ENCODE measurements around the gene TLR9.

The TLR9 gene

GRCh38 chr3:52208556-52208955, 16.9 kb downstream of the TLR9 start:
- no peaks in the 10 kb centered on the region for H3K4me1 ChIP-seq (ENCODE audit: insufficient read depth, low read length)
- H3K9ac ChIP-seq (ENCODE audit: low read length), result no peak overlapping the region
- H3K36me3 ChIP-seq (ENCODE audit: insufficient read depth, low read length), result peaks cover 94% of the 10 kb centered on the region
- no peak overlapping the region for H3K4me3 ChIP-seq (ENCODE audit: low read depth in 1 of 2, low read length in 2 of 2)
- no peak overlapping the region for H3K27ac ChIP-seq (ENCODE audit: low read depth, low read length)
- H3K9me3 ChIP-seq (ENCODE audit: low read length), result no peaks in the 10 kb centered on the region
- H3K27me3 ChIP-seq (ENCODE audit: control insufficient read depth in 1 of 2, insufficient read depth in 2 of 2, low read length in 2 of 2), result no peaks in the 10 kb centered on the region

GRCh38 chr3:52205727-52206372, 19.6 kb downstream of the TLR9 start:
- Histone ChIP-seq H3K9me3 (ENCODE audit: low read length) (no peaks in the 10 kb centered on the region), H3K9ac (ENCODE audit: low read length) (no peak overlapping the region), H3K27ac (ENCODE audit: low read depth, low read length) (no peak overlapping the region), H3K27me3 (ENCODE audit: control insufficient read depth in 1 of 2, insufficient read depth in 2 of 2, low read length in 2 of 2) (no peaks in the 10 kb centered on the region), H3K4me3 (ENCODE audit: low read depth in 1 of 2, low read length in 2 of 2) (no peak overlapping the region), H3K4me1 (ENCODE audit: insufficient read depth, low read length) (no peaks in the 10 kb centered on the region), H3K36me3 (ENCODE audit: insufficient read depth, low read length) (peaks cover 88% of the 10 kb centered on the region)

- H3K36me3 ChIP-seq (ENCODE audit: insufficient read depth, low read length), result peaks cover 85% of the 10 kb centered on the region
- H3K27me3 ChIP-seq (ENCODE audit: control insufficient read depth in 1 of 2, insufficient read depth in 2 of 2, low read length in 2 of 2), result no peaks in the 10 kb centered on the region
- H3K27ac ChIP-seq (ENCODE audit: low read depth, low read length), result no peak overlapping the region
- no peaks in the 10 kb centered on the region for H3K9me3 ChIP-seq (ENCODE audit: low read length)
- H3K4me3 ChIP-seq (ENCODE audit: low read depth in 1 of 2, low read length in 2 of 2), result no peak overlapping the region
- no peak overlapping the region for H3K9ac ChIP-seq (ENCODE audit: low read length)
- no peaks in the 10 kb centered on the region for H3K4me1 ChIP-seq (ENCODE audit: insufficient read depth, low read length)
Observed at GRCh38 chr3:52204337-52205073, 20.9 kb downstream of the TLR9 start.

- no peaks in the 10 kb centered on the region for H3K9me3 ChIP-seq (ENCODE audit: low read length)
- H3K36me3 ChIP-seq (ENCODE audit: insufficient read depth, low read length), result peaks cover 84% of the 10 kb centered on the region
- H3K27me3 ChIP-seq (ENCODE audit: control insufficient read depth in 1 of 2, insufficient read depth in 2 of 2, low read length in 2 of 2), result no peaks in the 10 kb centered on the region
- H3K27ac ChIP-seq (ENCODE audit: low read depth, low read length), result no peak overlapping the region
- H3K9ac ChIP-seq (ENCODE audit: low read length), result no peak overlapping the region
- H3K4me3 ChIP-seq (ENCODE audit: low read depth in 1 of 2, low read length in 2 of 2), result no peak overlapping the region
- peaks cover 8% of the 10 kb centered on the region for H3K4me1 ChIP-seq (ENCODE audit: insufficient read depth, low read length)
Observed at GRCh38 chr3:52203701-52204100, 21.7 kb downstream of the TLR9 start.

- Histone ChIP-seq H3K9me3 (ENCODE audit: low read length) (no peaks in the 10 kb centered on the region), H3K27me3 (ENCODE audit: control insufficient read depth in 1 of 2, insufficient read depth in 2 of 2, low read length in 2 of 2) (no peaks in the 10 kb centered on the region), H3K36me3 (ENCODE audit: insufficient read depth, low read length) (peaks cover 72% of the 10 kb centered on the region), H3K4me1 (ENCODE audit: insufficient read depth, low read length) (peaks cover 12% of the 10 kb centered on the region), H3K4me3 (ENCODE audit: low read depth in 1 of 2, low read length in 2 of 2) (no peak overlapping the region), H3K9ac (ENCODE audit: low read length) (no peak overlapping the region), H3K27ac (ENCODE audit: low read depth, low read length) (no peak overlapping the region)
Observed at GRCh38 chr3:52202384-52203077, 22.9 kb downstream of the TLR9 start.

GRCh38 chr3:52200981-52201679, 24.3 kb downstream of the TLR9 start:
- H3K9me3 ChIP-seq (ENCODE audit: low read length), result no peaks in the 10 kb centered on the region

GRCh38 chr3:52198643-52199608, 26.5 kb downstream of the TLR9 start:
- no peaks in the 10 kb centered on the region for H3K9me3 ChIP-seq (ENCODE audit: low read length)
- H3K27me3 ChIP-seq (ENCODE audit: control insufficient read depth in 1 of 2, insufficient read depth in 2 of 2, low read length in 2 of 2), result no peaks in the 10 kb centered on the region
- peak overlapping the region; percentile 85 for H3K9ac ChIP-seq (ENCODE audit: low read length)
- H3K36me3 ChIP-seq (ENCODE audit: insufficient read depth, low read length), result peaks cover 41% of the 10 kb centered on the region
- H3K4me3 ChIP-seq (ENCODE audit: low read depth in 1 of 2, low read length in 2 of 2), result peak overlapping the region; percentile 90 to 95
- peak overlapping the region; percentile 79 for H3K27ac ChIP-seq (ENCODE audit: low read depth, low read length)
- peaks cover 38% of the 10 kb centered on the region for H3K4me1 ChIP-seq (ENCODE audit: insufficient read depth, low read length)

More at GRCh38 chr3:52200981-52201679, 24.3 kb downstream of the TLR9 start:
- Histone ChIP-seq H3K4me1 (ENCODE audit: insufficient read depth, low read length) (peaks cover 20% of the 10 kb centered on the region), H3K9ac (ENCODE audit: low read length) (no peak overlapping the region), H3K4me3 (ENCODE audit: low read depth in 1 of 2, low read length in 2 of 2) (no peak overlapping the region), H3K36me3 (ENCODE audit: insufficient read depth, low read length) (peaks cover 63% of the 10 kb centered on the region), H3K27me3 (ENCODE audit: control insufficient read depth in 1 of 2, insufficient read depth in 2 of 2, low read length in 2 of 2) (no peaks in the 10 kb centered on the region), H3K27ac (ENCODE audit: low read depth, low read length) (no peak overlapping the region)

- peaks cover 39% of the 10 kb centered on the region for H3K4me1 ChIP-seq (ENCODE audit: insufficient read depth, low read length)
Observed at GRCh38 chr3:52197842-52198625, 27.4 kb downstream of the TLR9 start, which contains the start of gene ALAS1. Gene ALAS1, plus strand, starts transcription at chr3:52198160. Its CDS starts 1,082 bp downstream, at chr3:52199242.

GRCh38 chr3:52197499-52197841, 28.0 kb downstream of the TLR9 start:
- H3K27me3 ChIP-seq (ENCODE audit: control insufficient read depth in 1 of 2, insufficient read depth in 2 of 2, low read length in 2 of 2), result no peaks in the 10 kb centered on the region
- peaks cover 26% of the 10 kb centered on the region for H3K36me3 ChIP-seq (ENCODE audit: insufficient read depth, low read length)
- H3K9me3 ChIP-seq (ENCODE audit: low read length), result no peaks in the 10 kb centered on the region
- peak overlapping the region; percentile 61 for H3K27ac ChIP-seq (ENCODE audit: low read depth, low read length)
- peaks cover 39% of the 10 kb centered on the region for H3K4me1 ChIP-seq (ENCODE audit: insufficient read depth, low read length)
- no peak overlapping the region for H3K9ac ChIP-seq (ENCODE audit: low read length)
- peak overlapping the region; percentile 90 to 95 for H3K4me3 ChIP-seq (ENCODE audit: low read depth in 1 of 2, low read length in 2 of 2)

More at GRCh38 chr3:52197842-52198625, 27.4 kb downstream of the TLR9 start, which contains the start of gene ALAS1:
- Histone ChIP-seq H3K4me3 (ENCODE audit: low read depth in 1 of 2, low read length in 2 of 2) (peak within 1 kb of the TSS; percentile 90 to 95), H3K9me3 (ENCODE audit: low read length) (no peaks in the 10 kb centered on the region), H3K27ac (ENCODE audit: low read depth, low read length) (peak within 1 kb of the TSS; percentile 79), H3K27me3 (ENCODE audit: control insufficient read depth in 1 of 2, insufficient read depth in 2 of 2, low read length in 2 of 2) (no peaks in the 10 kb centered on the region), H3K36me3 (ENCODE audit: insufficient read depth, low read length) (peaks cover 32% of the 10 kb centered on the region), H3K9ac (ENCODE audit: low read length) (peak within 1 kb of the TSS; percentile 85)

GRCh38 chr3:52196977-52197376, 28.5 kb downstream of the TLR9 start:
- peaks cover 39% of the 10 kb centered on the region for H3K4me1 ChIP-seq (ENCODE audit: insufficient read depth, low read length)
- H3K9ac ChIP-seq (ENCODE audit: low read length), result no peak overlapping the region
- H3K4me3 ChIP-seq (ENCODE audit: low read depth in 1 of 2, low read length in 2 of 2), result peak overlapping the region in 1 of 2 donors; percentile 90
- no peaks in the 10 kb centered on the region for H3K27me3 ChIP-seq (ENCODE audit: control insufficient read depth in 1 of 2, insufficient read depth in 2 of 2, low read length in 2 of 2)
- peaks cover 22% of the 10 kb centered on the region for H3K36me3 ChIP-seq (ENCODE audit: insufficient read depth, low read length)
- H3K9me3 ChIP-seq (ENCODE audit: low read length), result no peaks in the 10 kb centered on the region
- H3K27ac ChIP-seq (ENCODE audit: low read depth, low read length), result no peak overlapping the region

Measured in muscle layer of colon (tissue), 2 donors.